Pulmonary artery endothelial cell (primary cell): ENCODE data around the gene SLC38A1. TPM values are rescaled to one million over a fixed set of nuclear protein-coding genes. Genes with fewer than 3 reads are reported as not detected.
"Not testable (repeated sequence)": the region's sequence is repeated elsewhere in the genome, so short reads cannot be mapped to it uniquely, and the experiment has no call there.

Experiments
- DNase-seq: peaks from one replicate; pipeline ENCODE4 v3.0.0-alpha.2; 2011; ENCODE audit warnings: low read depth, low spot score
- total RNA-seq: library from RNA; depleted of rRNA; stranded (reverse); fragments of >200 nt; gene quantifications from 2 replicates; pipeline ENCODE4 v1.2.3, GENCODE V29; 2014

SLC38A1 gene
- total RNA-seq, 1 donor from 2014 or later, result 66.2 TPM

GRCh38 chr12:46265102-46265501, 3.7 kb downstream of the SLC38A1 start:
- DNase-seq, result no peak

- no peak for DNase-seq
These were observed 4.8 kb downstream of the SLC38A1 start for GRCh38 chr12:46264057-46264456.

- DNase-seq, result no peak
These were observed 5.5 kb downstream of the SLC38A1 start for GRCh38 chr12:46263140-46264016.

DNA sequence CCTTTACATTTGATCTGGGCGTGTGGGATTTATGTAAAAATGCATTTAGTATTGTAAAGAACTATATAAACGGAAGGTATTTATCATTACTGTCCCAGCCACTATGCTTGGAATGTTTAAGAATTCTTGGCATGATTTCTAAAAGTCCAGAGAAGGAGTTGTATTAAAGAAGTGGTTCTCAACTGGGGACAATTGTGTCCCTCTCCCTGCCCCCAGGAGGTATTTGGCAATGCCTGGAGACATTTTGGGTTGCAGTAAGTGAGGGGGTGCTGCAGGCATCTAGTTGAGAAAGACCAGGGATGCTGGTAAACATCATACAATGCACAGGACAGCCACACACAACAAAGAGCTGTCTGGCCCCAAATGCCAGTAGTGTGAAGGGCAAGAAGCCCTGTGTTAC, 7.2 kb downstream of the SLC38A1 start:
- no peak for DNase-seq

GRCh38 chr12:46260913-46261476, 7.8 kb downstream of the SLC38A1 start:
- DNase-seq, result no peak

DNA sequence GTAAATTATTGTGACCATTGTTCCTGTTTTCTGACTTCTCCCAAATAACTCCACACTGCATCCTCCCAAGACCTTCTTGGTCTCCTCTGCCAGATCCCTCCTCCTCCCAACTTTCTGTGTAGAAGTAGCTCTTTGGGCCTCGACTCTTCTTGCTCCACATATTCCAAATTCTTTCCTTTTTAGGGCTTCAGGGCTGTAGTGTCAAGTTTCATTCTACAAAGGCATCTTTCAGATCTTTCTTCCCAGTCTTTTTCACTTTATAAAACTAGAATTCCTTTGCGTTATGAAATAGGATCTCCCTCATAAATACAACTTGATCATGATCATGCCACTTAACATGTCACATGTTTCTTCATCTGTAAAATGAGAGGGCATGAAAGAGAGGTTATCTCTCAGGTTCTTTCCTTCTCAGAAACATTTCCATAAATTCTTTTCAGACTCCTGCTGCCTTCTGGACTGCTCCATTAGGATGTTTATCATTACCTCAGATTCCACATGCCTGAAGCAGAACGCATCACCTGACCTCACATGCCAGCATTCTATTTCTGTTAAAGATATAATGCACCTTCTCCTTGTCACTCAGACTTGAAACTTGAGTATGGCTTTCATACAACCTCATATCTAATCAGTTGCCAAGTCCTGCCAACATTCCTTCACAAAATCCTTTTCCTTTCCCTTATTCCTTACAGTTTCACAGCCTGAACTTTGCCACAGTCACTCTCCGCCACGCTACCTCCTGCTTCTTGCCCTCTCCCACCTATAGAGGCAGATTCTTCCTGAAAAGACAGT, 8.5 kb downstream of the SLC38A1 start:
- no peak for DNase-seq

- DNase-seq, result no peak
These were observed 9.1 kb downstream of the SLC38A1 start for GRCh38 chr12:46259713-46260112.

- DNase-seq, result no peak
These were observed 9.8 kb downstream of the SLC38A1 start for GRCh38 chr12:46259071-46259470.

GRCh38 chr12:46258129-46258528, 10.7 kb downstream of the SLC38A1 start:
- no peak for DNase-seq

DNA sequence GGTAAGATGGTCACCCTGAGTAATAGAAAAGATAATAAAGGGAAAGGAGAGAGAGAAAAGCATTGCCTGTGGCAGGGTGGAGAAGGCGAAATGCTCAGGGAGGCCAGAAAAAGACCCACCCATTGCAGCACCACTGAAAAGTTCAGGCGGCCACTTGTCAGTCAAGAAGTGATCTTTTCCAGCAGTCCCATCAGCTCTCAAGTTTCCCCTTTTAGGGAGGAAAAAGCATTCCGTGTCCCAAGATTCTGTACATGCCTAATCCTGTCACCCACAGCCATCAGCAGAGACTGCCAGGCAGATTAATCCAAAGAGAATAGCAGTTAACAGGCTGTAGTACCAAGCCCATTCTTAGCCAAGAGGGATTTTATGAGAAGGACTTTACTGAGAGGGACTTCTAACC, 11.9 kb downstream of the SLC38A1 start:
- no peak for DNase-seq

GRCh38 chr12:46253544-46254162, 15.2 kb downstream of the SLC38A1 start:
- no peak for DNase-seq

DNA sequence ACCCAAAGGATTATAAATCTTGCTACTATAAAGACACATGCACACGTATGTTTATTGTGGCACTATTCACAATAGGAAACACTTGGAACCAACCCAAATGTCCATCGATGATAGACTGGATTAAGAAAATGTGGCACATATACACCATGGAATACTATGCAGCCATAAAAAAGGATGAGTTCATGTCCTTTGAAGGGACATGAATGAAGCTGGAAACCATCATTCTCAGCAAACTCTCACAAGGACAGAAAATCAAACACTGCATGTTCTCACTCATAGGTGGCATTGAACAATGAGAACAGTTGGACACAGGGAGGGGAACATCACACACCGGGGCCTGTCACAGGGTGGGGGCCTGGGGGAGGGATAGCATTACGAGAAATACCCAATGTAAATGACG, 16.8 kb downstream of the SLC38A1 start:
- not testable (repeated sequence) for DNase-seq

GRCh38 chr12:46249960-46250359, 18.9 kb downstream of the SLC38A1 start:
- not testable (repeated sequence) for DNase-seq

GRCh38 chr12:46246021-46246700, 22.7 kb downstream of the SLC38A1 start:
- no peak for DNase-seq

- no peak for DNase-seq
These were observed 23.8 kb downstream of the SLC38A1 start for GRCh38 chr12:46244997-46245396.

DNA sequence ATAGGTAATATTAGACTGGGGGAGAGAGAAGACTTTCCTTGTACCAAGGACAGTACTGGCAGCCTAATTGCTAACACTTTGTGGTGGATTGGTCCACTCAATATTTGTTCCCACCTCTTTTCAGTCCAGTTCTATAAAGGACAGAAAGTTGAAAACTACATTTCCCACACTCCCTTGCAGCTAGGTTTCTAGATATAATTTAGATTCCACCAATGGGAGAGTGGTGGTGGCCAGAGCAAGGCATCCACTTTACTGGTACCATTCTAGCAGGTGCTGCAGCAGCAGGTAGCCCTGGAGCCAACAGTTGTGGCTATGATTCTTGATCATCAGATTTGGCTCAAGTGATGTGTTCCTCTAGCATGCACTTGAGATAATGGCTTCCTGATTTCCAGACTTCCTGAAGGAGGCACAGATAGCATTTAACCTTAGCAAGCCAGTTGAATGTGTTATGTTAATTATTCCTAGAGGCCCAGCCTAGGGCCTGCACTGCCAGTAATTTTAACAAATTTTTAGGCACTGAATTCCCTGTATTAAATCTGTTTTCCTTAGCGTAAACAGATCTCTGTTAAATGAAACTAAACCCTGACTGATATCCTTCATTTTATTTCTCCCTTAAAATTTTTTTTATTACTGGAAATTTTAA, 24.4 kb downstream of the SLC38A1 start:
- DNase-seq, result no peak

- no peak for DNase-seq
These were observed 26.3 kb downstream of the SLC38A1 start for GRCh38 chr12:46242569-46242968.

- no peak for DNase-seq
These were observed 28.4 kb downstream of the SLC38A1 start for GRCh38 chr12:46240436-46240835.

GRCh38 chr12:46238821-46239220, 30.0 kb downstream of the SLC38A1 start:
- no peak for DNase-seq

DNA sequence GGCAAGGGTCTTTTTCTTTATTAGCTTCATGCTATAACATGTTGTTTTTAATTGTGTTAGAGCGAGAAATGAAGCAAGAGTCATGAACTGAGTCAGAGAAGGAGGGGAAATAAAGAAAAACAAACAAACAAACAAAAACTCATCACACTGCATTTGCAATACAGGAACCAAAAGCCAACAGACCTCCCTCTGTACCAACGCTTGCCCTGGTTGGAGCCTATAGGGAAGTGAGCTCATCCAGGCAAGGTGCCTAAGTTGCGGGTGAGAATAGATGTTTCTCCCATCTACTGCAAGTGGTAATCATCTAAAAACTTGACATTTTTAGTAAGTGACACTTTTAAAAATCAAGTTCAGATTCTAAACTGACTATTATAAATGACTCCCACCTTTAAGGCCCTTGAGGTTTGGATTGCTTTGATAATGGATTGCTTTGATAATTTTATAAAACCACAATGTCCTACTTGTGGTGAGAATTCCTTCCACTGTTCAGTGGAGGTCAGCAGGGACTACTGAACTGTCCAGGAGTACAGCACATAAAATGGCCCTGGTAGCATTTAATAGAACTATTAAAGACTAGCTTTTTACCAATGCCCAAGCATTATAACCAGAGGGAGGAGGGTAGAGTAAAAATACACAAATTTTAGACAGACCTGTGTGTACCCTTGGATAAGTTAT, 31.3 kb downstream of the SLC38A1 start:
- DNase-seq, result no peak
